CD4-positive, alpha-beta T cell (primary cell): Measurements from ENCODE around the gene DNAJB12. TPM values are rescaled to one million over a fixed set of nuclear protein-coding genes. Genes with fewer than 3 reads are reported as not detected.

Experiments used
- ATAC-seq: fragments of 200-7000 bp; cut with Tn5 transposase; one replicate; pipeline ENCODE4 v1.10.0; 2022; ENCODE audit warnings: mild to moderate bottlenecking; ENCODE audit not compliant: poor library complexity
- CTCF ChIA-PET: fragments of 350-600 bp; sonication (Branson Sonifier 250); formaldehyde crosslinking; loops from one replicate; lab custom pipeline; 2021; ENCODE audit warnings: antibody characterized with exemption, inconsistent platforms; lab: Charles Lee
- POLR2A ChIA-PET: fragments of 350-600 bp; sonication (Branson Sonifier 250); formaldehyde crosslinking; loops from one replicate; lab custom pipeline; 2021; ENCODE audit warnings: antibody characterized with exemption, inconsistent platforms; lab: Charles Lee
- DNase-seq, 14 experiments: peaks; one replicate each; pipeline ENCODE4 v3.0.0-alpha.2; 2013 to 2020; ENCODE audit warnings: mixed read lengths in 2 of 14
- H3K27ac ChIP-seq, 2 donors: one replicate each; pipeline versions ENCODE4 v1.5.1 to v1.7.0; 2013; ENCODE audit warnings: low read length in 2 of 2, low read depth in 1 of 2, mild to moderate bottlenecking in 1 of 2
- H3K27me3 ChIP-seq, 2 experiments: 1 replicate in 1 of 2; 2 replicates in 1 of 2; pipeline versions ENCODE4 v1.6.1 to v1.7.0; 2013; ENCODE audit warnings: low read length in 2 of 2, control low read depth in 1 of 2, mild to moderate bottlenecking in 1 of 2, moderate library complexity in 1 of 2; ENCODE audit not compliant: insufficient read depth in 2 of 2, control insufficient read depth in 1 of 2
- H3K36me3 ChIP-seq: one replicate; pipeline ENCODE4 v1.6.1; 2013; ENCODE audit warnings: low read length, control low read depth; ENCODE audit not compliant: insufficient read depth
- H3K4me1 ChIP-seq: one replicate; pipeline ENCODE4 v1.6.1; 2013; ENCODE audit warnings: low read length, control low read depth; ENCODE audit not compliant: insufficient read depth
- H3K4me3 ChIP-seq: one replicate; pipeline ENCODE4 v1.5.1; 2013; ENCODE audit warnings: mild to moderate bottlenecking, low read length, moderate library complexity
- H3K9me3 ChIP-seq, 2 experiments: 1 replicate in 1 of 2; 2 replicates in 1 of 2; pipeline versions ENCODE4 v1.6.1 to v1.7.0; 2013; ENCODE audit warnings: low read length in 2 of 2, mild to moderate bottlenecking in 2 of 2, control low read depth in 1 of 2, moderate library complexity in 1 of 2; ENCODE audit not compliant: control insufficient read depth in 1 of 2, insufficient read depth in 1 of 2
- H3K27ac Mint-ChIP-seq: one replicate; pipeline ENCODE4 v1.8.0; 2020; ENCODE audit warnings: mixed read lengths
- H3K27me3 Mint-ChIP-seq: one replicate; pipeline ENCODE4 v1.8.0; 2021; ENCODE audit warnings: mixed read lengths
- H3K36me3 Mint-ChIP-seq: one replicate; pipeline ENCODE4 v1.8.0; 2021; ENCODE audit warnings: low read depth, mixed read lengths
- H3K4me1 Mint-ChIP-seq: one replicate; pipeline ENCODE4 v1.8.0; 2021; ENCODE audit warnings: low read depth, mixed read lengths
- H3K4me3 Mint-ChIP-seq: one replicate; pipeline ENCODE4 v1.8.0; 2020; ENCODE audit warnings: mild to moderate bottlenecking, mixed read lengths
- H3K9me3 Mint-ChIP-seq: one replicate; pipeline ENCODE4 v1.8.0; 2020; ENCODE audit warnings: mixed read lengths
- CTCF ChIP-seq: fragments of 200-600 bp; IDR thresholded peaks from one replicate; pipeline ENCODE4 v1.8.0; 2022; ENCODE audit warnings: antibody characterized with exemption, mild to moderate bottlenecking
- intact Hi-C, 2 experiments: fragments of 100-400 bp; cut with DNase I in 1 of 2; cut with micrococcal nuclease in 1 of 2; formaldehyde crosslinking; loops; one replicate each; pipeline versions ENCODE4 v1.15.1 to v1.9.0; 2023 to 2025; cut with DNase I, micrococcal nuclease
- total RNA-seq, 174 experiments: library from RNA in 2 of 174; stranded (reverse) in 2 of 174; gene quantifications; one replicate each; pipeline ENCODE4 v1.2.3 and lab custom pipeline; 2021 to 2026

DNAJB12 gene
- total RNA-seq, 2 experiments from 2014 or later: 25.2 to 27.0 TPM

DNA sequence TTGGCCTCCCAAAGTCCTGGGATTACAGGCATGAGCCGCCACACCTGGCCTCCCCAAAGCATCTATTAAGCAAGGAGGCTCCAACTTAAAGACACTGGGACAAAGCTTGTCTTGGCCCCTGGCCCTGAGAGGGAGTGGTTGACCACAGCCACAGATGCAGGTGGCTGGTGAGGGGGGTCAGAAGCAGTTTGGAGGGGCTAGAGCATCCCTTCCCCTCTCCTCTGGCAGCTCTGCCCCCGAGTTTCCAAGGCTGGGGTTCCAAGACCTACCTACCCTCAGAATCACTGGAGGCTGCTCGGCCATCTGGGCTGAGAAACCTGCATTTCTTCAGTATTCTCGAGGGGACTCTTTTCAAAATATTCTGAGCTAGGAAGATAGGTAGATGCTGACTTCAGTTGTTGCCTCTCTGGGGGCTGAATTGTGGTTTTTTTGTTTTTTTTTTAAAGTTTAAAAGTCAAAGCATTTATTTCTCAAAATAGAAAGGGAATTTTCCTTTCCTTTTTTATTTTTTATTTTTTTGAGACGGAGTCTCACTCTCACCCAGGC, 48.4 kb downstream of the DNAJB12 start:
- Histone ChIP-seq H3K36me3 (no peaks in the 10 kb centered on the region), H3K4me3 (no peak overlapping the region), H3K9me3 (no peaks in the 10 kb centered on the region), H3K27ac (peak overlapping the region; percentile 15 to 47), H3K4me1 (peaks cover 56% of the 10 kb centered on the region), H3K27me3 (no peaks in the 10 kb centered on the region)
- no peak for TF ChIP-seq CTCF
- DNase-seq (no peak), ATAC-seq (no peak)
- ChIA-PET CTCF (interaction anchor here (1.4 to 1.9 kb wide), 3 partner anchors 11 to 31 kb away, joined by 3 to 5 read pairs (median 5); no protein-coding TSS in a partner anchor), POLR2A (interaction anchor here (0.8 to 1.7 kb wide), 3 partner anchors 9 to 20 kb away, joined by 3 to 16 read pairs (median 3); no protein-coding TSS in a partner anchor)
- Mint-ChIP-seq H3K27me3 (no peaks in the 10 kb centered on the region), H3K36me3 (no peaks in the 10 kb centered on the region), H3K9me3 (no peaks in the 10 kb centered on the region), H3K4me3 (no peak overlapping the region), H3K4me1 (peaks cover 63% of the 10 kb centered on the region), H3K27ac (peak overlapping the region; percentile 89)
- intact Hi-C loops: no loop called here

- TF ChIP-seq CTCF: no peak
- Mint-ChIP-seq H3K27ac (peak overlapping the region; percentile 66), H3K36me3 (no peaks in the 10 kb centered on the region), H3K4me3 (no peak overlapping the region), H3K4me1 (peaks cover 51% of the 10 kb centered on the region), H3K27me3 (no peaks in the 10 kb centered on the region), H3K9me3 (no peaks in the 10 kb centered on the region)
- no peak for ATAC-seq
- no peaks in the 10 kb centered on the region for H3K36me3 ChIP-seq
- ChIA-PET POLR2A (interaction anchor here (1.1 to 2.8 kb wide), 8 partner anchors 8 to 56 kb away, joined by 3 to 8 read pairs (median 6); no protein-coding TSS in a partner anchor), CTCF (interaction anchor here (0.9 to 1.5 kb wide), 5 partner anchors 8 to 34 kb away, joined by 3 to 5 read pairs (median 3); no protein-coding TSS in a partner anchor)
- no peak overlapping the region for H3K27ac ChIP-seq
- H3K9me3 ChIP-seq: no peaks in the 10 kb centered on the region
- H3K4me3 ChIP-seq: no peak overlapping the region
- intact Hi-C loops: no loop called here
- H3K4me1 ChIP-seq: peaks cover 35% of the 10 kb centered on the region
- DNase-seq: peak in 1 of 14 experiments; percentile 11
- H3K27me3 ChIP-seq: no peaks in the 10 kb centered on the region
Observed at GRCh38 chr10:72303424-72304128, 51.1 kb downstream of the DNAJB12 start.

DNA sequence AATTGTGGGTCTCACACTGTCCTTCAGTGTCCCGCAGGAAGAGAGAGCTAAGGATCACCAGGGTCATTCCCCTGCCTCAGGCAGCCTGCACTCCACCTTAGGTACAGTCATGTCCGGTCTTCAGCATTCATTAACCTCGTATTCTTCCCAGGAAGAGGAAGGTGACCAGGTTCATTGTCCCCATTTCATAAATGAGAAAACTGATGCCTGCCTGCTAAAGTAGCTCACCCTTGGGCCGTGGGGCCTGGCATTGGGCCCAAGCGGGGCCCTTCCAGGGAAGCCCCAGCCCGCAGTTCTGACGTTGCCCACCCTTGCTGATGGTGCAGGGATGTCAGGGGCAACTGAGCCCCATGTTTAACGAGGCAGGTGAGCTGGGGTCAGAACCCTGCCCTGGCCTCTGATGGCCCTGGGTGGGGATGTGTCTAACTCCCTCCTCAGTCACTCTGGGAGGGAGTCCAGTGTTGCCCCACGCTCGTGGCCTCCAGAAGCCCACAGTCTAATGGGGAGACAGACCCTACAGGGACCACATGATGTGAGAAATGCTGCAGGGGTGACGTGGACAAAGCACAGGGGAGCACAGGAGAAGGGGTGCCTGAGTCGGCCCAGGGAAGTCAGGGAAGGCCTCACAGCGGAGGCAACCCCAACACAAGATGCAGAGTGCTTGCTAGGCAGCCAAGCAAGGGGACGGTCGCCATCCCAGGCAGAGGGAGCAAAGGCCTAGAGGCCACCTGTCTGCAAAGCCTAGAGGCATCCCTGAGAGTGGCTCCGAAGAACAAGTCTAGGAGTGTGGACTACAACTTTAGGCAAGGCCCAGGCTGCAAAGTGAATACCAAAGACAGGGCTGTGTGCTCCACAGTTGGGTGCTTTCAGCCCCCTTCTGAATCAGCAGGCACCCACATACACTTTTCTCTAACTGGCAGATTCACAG, 55.9 kb downstream of the DNAJB12 start:
- H3K4me1 Mint-ChIP-seq: peaks cover 65% of the 10 kb centered on the region
- POLR2A ChIA-PET: interaction anchor here (0.7 to 2.7 kb wide), 5 partner anchors 8 to 211 kb away, joined by 3 to 96 read pairs (median 7); partner anchors contain the start of genes DDIT4, DNAJB12 and SPOCK2

More for the DNA sequence above, 55.9 kb downstream of the DNAJB12 start:
- no peaks in the 10 kb centered on the region for H3K36me3 ChIP-seq
- DNase-seq (peak in 1 of 14 experiments; percentile 40), ATAC-seq (no peak)
- CTCF ChIA-PET: interaction anchor here (0.9 to 2.0 kb wide), 2 partner anchors 24 to 33 kb away, joined by 6 to 8 read pairs; no protein-coding TSS in a partner anchor
- Mint-ChIP-seq H3K27ac (peak overlapping the region; percentile 96), H3K9me3 (no peaks in the 10 kb centered on the region), H3K36me3 (no peaks in the 10 kb centered on the region), H3K27me3 (no peaks in the 10 kb centered on the region), H3K4me3 (no peak overlapping the region)
- H3K27me3 ChIP-seq: no peaks in the 10 kb centered on the region
- H3K9me3 ChIP-seq: no peaks in the 10 kb centered on the region
- H3K27ac ChIP-seq: peak overlapping the region; percentile 89 to 98
- no peak for TF ChIP-seq CTCF
- H3K4me1 ChIP-seq: peaks cover 54% of the 10 kb centered on the region
- H3K4me3 ChIP-seq: no peak overlapping the region
- intact Hi-C loops: loop anchor here (1.0 to 5.0 kb wide), 2 partner anchors 20 to 37 kb away; no protein-coding TSS in a partner anchor
